Activated T-helper 1 cell treated with anti-CD3 and anti-CD28 coated beads, Interleukin-2, amount 50 U/mL, for 16 hours (primary cell): Measurements from ENCODE around the gene A3GALT2.
"Not testable (repeated sequence)": the region's sequence is repeated elsewhere in the genome, so short reads cannot be mapped to it uniquely, and the experiment has no call there.

Source experiments
- DNase-seq, 2 donors: peaks; one replicate each; pipeline ENCODE4 v3.0.0-alpha.2; 2020; ENCODE audit warnings: low read depth in 1 of 2, low spot score in 1 of 2

The A3GALT2 gene

GRCh38 chr1:33314416-33314815 lies 6.5 kb downstream of the A3GALT2 start:
- DNase-seq = no peak

DNA sequence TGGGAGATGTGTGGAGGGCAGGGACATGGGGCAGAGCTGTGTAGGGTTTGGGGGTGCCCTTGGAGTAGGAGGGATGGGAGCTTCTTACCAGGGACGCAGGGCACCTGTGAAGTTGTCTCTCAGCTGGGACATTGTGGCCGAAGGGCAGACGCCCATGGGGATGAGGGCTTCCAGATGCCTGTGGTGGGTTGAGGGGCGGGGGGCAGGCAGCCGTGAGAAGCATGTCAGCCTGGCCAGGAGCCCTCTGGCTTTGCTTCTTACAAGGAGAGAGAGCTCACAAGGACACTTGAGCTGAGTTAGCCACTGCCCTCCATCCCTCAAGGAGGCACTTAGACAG lies 8.5 kb downstream of the A3GALT2 start:
- DNase-seq = no peak

DNA sequence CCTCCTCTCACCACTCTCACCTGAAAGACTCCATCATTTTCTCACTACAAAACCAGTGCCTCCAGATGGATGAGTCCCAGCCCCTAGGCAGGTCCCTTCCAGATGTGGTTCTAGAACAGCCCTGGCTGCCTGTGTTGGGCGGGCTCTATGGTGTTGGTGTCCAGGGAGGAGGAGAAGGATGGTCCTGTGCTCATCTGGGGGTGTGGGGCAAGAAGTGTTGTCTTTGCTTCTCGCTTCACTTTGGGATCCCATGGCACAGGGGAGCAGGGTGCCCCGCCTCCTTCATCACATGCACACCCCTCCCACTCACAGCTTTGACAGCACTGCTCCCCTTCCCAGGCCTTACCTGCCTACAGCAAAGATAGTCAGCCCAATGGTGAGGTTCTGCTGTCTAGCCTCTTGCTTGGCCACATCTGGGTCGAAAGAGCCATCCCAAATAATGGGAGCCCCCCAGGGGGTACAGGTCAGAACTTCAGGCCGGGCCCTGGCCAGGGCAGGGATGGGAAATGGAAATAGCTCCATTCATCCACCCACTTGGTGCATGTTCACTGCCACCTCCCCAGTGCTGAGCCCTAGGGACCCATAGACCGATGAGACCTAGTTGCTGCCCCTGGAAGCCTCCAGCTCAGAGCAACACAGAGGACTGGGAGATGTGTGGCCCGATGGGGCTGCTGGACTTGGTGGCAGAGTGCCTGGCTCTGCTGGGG lies 9.0 kb downstream of the A3GALT2 start:
- DNase-seq = no peak

DNA sequence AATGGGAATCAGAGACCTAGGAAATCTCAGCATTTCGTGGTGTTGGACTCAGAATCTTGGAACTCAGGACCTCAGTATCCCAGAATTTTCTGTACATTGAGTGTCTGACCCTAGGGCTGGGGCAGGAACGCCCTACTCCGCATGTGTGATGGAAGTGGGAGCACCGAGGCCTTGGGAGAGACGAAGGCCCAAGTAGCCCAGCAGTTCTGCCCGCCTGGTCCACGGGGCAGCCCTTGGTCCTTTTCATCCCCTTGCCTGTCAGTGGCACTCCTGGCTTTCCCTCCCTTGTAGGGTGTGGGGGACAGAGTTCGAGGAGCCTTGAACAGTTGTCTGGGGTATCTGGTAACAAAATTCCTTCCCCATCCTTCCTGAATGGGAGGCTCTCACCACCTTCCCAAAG lies 10.2 kb downstream of the A3GALT2 start:
- no peak for DNase-seq

DNA sequence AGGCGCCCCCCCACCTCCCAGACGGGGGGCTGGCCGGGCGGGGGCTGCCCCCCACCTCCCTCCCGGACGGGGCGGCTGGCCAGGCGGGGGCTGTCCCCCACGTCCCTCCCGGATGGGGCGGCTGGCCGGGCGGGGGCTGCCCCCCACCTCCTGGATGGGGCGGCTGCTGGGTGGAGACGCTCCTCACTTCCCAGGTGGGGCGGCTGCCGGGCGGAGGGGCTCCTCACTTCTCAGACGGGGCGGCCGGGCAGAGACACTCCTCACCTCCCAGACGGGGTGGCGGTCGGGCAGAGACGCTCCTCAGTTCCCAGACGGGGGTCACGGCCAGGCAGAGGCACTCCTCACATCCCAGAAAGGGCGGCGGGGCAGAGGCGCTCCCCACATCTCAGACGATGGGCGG lies 11.5 kb downstream of the A3GALT2 start:
- not testable (repeated sequence) for DNase-seq

GRCh38 chr1:33307494-33307864 lies 13.4 kb downstream of the A3GALT2 start:
- no peak for DNase-seq

GRCh38 chr1:33306653-33307493 lies 14.0 kb downstream of the A3GALT2 start:
- DNase-seq = no peak

- no peak for DNase-seq
These were observed 14.9 kb downstream of the A3GALT2 start for GRCh38 chr1:33305816-33306652.

DNA sequence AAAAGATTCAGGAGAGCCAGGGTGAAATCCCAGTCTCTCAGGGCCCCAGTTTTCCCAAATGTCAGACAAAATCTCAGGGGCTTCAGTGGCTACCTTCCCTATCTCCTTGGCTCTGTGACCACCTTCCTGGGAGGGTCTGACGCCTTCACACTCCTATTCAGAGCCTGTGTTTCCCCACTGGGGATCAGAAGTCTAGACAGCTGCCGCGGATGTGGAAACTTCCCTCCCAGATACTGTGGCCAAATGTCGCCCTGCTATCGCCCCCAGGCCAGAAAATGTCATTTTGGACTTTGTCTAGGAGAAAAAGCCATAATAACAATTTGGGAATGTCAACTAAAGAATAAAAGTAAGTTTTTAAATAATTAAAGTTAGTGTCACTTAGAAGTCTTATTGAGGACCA lies 15.9 kb downstream of the A3GALT2 start:
- DNase-seq = no peak

GRCh38 chr1:33302325-33302724 lies 18.6 kb downstream of the A3GALT2 start:
- no peak for DNase-seq

DNA sequence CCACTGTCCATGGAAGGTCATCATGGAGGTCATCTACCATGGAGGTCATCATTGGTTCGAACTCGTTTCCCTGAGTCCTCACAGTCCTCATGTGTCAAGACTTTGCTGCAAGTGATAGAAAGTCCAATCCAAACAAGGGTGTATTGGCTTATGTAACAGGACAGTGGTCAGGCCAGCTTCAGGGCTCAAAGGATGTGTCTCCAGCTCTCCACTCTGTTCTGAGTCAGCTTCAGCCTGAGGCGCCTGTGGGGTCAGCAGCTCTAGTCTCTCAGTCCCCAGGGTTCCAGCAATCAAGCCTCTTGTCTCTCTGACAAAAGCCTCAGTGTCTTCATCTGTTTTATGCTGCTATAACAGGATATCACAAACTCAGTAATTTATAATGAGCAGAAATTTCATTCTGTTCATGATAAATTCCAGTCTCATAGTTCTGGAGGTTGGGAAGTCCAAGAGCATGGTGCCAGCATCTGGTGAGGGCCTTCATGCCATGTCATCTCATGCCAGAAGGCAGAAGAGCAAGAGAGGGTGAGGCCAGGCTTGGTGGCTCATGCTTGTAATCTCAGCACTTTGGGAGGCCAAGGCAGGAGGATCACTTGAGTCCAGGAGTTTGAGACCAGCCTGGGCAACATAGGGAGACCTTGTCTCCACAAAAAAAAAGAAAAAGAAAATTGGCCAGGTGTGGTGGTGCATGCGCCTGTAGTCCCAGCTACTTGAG lies 19.5 kb downstream of the A3GALT2 start:
- DNase-seq = no peak

DNA sequence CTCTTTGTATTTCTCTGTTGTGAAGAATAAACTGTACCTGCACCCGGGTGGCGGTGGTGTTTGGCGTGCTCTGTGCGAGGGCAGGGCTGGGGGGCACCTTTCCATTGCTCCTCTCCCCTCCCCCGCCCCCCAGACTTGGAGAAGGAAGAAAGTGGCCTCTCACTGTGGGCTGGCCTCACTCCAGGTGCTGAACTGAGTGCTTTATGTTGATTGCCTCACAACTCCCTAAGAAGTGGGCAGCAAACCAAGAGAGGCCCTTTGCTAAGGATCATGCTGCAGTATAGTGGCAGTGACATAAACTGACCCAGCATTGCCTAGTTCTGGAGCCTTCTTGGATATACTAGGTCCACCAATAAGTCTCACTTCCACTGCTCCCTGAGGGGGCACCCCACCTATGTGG lies 20.2 kb downstream of the A3GALT2 start:
- no peak for DNase-seq

GRCh38 chr1:33299461-33300155 lies 21.3 kb downstream of the A3GALT2 start:
- no peak for DNase-seq

- peak; percentile 31 to 35 for DNase-seq
These were observed 22.1 kb downstream of the A3GALT2 start for GRCh38 chr1:33298623-33299277.

- DNase-seq = no peak
These were observed 22.8 kb downstream of the A3GALT2 start for GRCh38 chr1:33297911-33298622.

DNA sequence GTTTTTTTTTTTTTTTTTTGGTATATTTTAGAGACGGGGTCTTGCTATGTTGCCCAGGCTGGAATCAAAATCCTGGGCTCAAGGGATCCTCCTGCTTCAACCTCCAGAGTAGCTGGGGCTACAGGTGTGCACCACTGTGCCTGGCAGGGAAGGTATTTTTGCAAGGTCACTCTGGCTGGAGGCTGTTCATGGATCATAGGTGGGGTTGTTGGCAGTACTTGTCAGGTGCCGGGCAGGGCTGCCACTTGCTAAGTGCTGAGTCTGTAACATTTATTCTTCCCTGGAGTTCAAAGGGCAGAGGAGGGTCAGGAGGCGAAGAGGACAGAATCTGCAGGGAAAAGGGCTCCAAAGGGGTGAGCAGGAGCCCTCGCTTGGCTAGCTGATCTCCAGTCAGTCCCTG lies 24.1 kb downstream of the A3GALT2 start:
- DNase-seq = no peak

DNA sequence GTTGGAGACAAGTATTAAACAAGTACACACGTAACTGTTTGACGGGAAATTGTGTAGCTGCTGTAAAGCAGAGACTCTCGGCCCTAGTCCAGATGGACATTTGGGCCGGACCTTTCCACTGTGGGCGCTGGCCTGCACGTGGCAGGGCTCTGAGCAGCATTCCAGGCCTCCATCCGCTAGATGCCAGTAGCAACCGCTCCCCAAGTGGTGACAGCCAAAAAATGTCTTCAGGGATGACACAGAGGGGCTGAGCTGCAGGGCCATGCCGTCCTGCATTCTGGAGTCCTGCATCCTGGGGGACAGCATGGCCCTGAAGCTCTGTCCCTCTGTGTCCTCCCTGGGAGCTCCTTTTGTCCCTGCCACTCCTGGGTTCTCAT lies 24.8 kb downstream of the A3GALT2 start:
- no peak for DNase-seq

- DNase-seq = peak; percentile 81 to 85
These were observed 25.3 kb downstream of the A3GALT2 start for GRCh38 chr1:33295450-33296081.

DNA sequence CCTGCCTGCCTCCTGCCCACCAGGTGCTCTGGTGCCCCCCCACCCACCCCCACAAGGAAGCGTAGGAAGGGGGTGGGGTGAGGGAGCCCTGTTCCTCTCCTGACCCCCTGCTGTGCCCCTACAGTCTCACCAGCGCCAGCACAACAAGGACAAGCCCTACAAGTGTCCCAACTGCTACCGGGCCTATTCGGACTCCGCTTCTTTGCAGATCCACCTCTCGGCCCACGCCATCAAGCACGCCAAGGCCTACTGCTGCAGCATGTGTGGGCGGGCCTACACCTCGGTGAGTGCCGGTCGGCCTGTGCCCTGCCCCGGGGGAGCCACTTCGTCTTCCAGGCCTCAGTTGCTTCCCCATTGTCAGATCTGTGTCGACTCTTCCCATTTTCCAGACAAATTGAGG lies 25.9 kb downstream of the A3GALT2 start:
- no peak for DNase-seq
